BJ (cell line): ENCODE measurements around the gene DYNC1I2. TPM values are rescaled to one million over a fixed set of nuclear protein-coding genes. Genes with fewer than 3 reads are reported as not detected.

Experiments used
- CTCF ChIA-PET: fragments of 350-600 bp; formaldehyde crosslinking; extraction: SDS; loops from one replicate; lab custom pipeline; 2021; ENCODE audit warnings: antibody characterized with exemption, inconsistent platforms; lab: Yijun Ruan, JAX
- POLR2A ChIA-PET: fragments of 300-600 bp; sonication (Branson Sonifier 250); formaldehyde crosslinking; extraction: SDS; loops from one replicate; lab custom pipeline; 2021; ENCODE audit warnings: antibody characterized with exemption; lab: Charles Lee
- DNase-seq: peaks from one replicate; pipeline ENCODE4 v3.0.0-alpha.2; 2011; ENCODE audit warnings: low read depth
- H3K27me3 ChIP-seq: 2 replicates; pipeline ENCODE4 v1.6.0; 2011; ENCODE audit warnings: low read length; ENCODE audit not compliant: control insufficient read depth, insufficient read depth
- H3K36me3 ChIP-seq: 2 replicates; pipeline ENCODE4 v1.5.1; 2011; ENCODE audit warnings: low read length; ENCODE audit not compliant: control insufficient read depth, insufficient read depth
- H3K4me3 ChIP-seq: 2 replicates; pipeline ENCODE4 v1.5.1; 2011; ENCODE audit warnings: low read depth, mild to moderate bottlenecking, control low read depth, low read length
- polyA plus RNA-seq: library from polyadenylated mRNA; depleted of rRNA; stranded (reverse); fragments of >200 nt; gene quantifications from 2 replicates; pipeline ENCODE4 v1.2.3, GENCODE V29; 2011
- TF ChIP-seq, protein P1 (sequence below): IDR thresholded peaks from 2 replicates; pipeline ENCODE4 v1.5.1; 2011; ENCODE audit warnings: low read depth, mild to moderate bottlenecking, control low read depth, inconsistent platforms, low read length, moderate library complexity; ENCODE audit not compliant: insufficient read depth

The DYNC1I2 gene
- polyA plus RNA-seq, 1 experiment, result 96.9 TPM

DNA sequence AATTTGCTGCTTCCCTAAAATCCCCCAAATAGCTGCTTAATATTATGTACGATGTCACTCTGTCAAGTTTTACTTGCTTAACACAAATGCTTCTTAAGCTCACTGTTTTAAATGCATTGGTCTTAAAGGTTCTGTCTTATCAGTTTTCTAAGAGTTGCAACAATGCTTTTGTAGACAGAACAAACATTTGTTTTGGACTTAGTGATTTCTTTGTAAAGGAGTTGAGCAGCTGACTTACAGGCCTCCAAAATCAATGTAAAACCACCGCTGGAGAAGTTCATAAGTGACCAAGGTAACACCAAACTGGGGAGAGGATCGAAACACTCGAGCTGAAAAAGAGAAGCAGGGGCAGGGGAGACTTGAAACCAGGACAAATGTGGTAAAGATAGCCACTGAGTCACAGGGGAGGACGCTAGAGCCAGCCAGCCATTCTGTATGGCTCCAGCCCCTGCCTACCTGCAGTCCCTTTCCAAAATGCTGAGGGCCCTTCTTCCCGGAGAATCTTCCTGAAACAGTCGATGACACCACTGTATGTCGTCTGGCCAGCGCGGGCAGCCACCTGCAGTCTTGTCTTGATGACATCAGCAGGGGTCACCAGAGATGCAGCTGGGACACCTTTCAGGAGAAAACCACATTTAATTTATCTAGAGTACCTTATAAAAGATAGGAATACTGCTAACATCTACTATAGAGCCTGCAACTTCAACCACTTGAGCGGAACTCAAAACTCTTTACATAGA lies 100.2 kb downstream of the DYNC1I2 start:
- TF ChIP-seq, protein P1, sequence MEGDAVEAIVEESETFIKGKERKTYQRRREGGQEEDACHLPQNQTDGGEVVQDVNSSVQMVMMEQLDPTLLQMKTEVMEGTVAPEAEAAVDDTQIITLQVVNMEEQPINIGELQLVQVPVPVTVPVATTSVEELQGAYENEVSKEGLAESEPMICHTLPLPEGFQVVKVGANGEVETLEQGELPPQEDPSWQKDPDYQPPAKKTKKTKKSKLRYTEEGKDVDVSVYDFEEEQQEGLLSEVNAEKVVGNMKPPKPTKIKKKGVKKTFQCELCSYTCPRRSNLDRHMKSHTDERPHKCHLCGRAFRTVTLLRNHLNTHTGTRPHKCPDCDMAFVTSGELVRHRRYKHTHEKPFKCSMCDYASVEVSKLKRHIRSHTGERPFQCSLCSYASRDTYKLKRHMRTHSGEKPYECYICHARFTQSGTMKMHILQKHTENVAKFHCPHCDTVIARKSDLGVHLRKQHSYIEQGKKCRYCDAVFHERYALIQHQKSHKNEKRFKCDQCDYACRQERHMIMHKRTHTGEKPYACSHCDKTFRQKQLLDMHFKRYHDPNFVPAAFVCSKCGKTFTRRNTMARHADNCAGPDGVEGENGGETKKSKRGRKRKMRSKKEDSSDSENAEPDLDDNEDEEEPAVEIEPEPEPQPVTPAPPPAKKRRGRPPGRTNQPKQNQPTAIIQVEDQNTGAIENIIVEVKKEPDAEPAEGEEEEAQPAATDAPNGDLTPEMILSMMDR, result no peak
- ChIA-PET POLR2A (no interaction called here), CTCF (interaction anchor here (0.7 to 1.7 kb wide), 5 partner anchors 34 to 342 kb away, joined by 3 read pairs; no protein-coding TSS in a partner anchor)
- DNase-seq, result no peak
- Histone ChIP-seq H3K27me3 (no peaks in the 10 kb centered on the region), H3K4me3 (no peak overlapping the region), H3K36me3 (peaks cover 4% of the 10 kb centered on the region)

DNA sequence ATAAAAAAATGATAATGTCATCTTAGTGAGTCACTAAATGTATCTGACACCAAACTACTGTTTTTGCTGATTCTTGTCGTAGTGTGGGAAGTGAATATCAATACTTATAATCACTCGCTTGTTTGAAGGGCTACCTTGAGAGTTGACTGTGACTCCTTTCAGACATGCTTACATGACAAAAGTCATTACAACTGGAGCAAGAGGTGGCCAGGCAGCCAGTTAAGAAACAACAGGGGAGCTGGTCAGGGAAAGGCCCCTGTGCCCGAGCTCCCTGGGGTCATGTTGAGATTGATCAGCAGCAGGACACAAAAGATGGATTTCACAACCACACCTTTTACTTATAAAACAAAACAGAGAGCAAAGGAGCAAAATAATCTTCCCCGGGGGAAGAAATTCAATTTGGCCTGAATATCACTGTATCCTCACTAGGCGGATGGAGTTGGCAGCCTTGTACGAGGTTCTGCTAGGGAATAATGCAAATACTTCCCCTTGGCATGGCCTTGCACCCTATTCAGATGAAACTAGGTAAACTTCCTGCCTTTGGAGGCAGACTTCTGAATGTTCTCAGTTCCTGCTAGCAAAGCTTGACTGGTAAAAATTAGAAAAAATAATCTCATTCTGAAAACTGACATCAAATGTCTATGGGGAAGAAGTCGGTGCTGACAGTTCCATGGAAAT lies 101.2 kb downstream of the DYNC1I2 start:
- Histone ChIP-seq H3K4me3 (no peak overlapping the region), H3K27me3 (no peaks in the 10 kb centered on the region), H3K36me3 (peaks cover 4% of the 10 kb centered on the region)
- POLR2A ChIA-PET, result no interaction called here
- no peak for DNase-seq
- CTCF ChIA-PET, result interaction anchor here (0.7 to 1.4 kb wide), 2 partner anchors 325 to 341 kb away, joined by 3 read pairs; no protein-coding TSS in a partner anchor
- TF ChIP-seq, protein P1, result no peak

GRCh38 chr2:171789956-171790355 lies 102.7 kb downstream of the DYNC1I2 start:
- H3K36me3 ChIP-seq, result peaks cover 4% of the 10 kb centered on the region
- TF ChIP-seq, protein P1, result no peak
- no peak overlapping the region for H3K4me3 ChIP-seq
- ChIA-PET CTCF (interaction anchor here (1.9 kb wide), 1 partner anchor 21 kb away, joined by 6 read pairs; no protein-coding TSS in a partner anchor), POLR2A (no interaction called here)
- H3K27me3 ChIP-seq, result no peaks in the 10 kb centered on the region
- DNase-seq, result no peak

DNA sequence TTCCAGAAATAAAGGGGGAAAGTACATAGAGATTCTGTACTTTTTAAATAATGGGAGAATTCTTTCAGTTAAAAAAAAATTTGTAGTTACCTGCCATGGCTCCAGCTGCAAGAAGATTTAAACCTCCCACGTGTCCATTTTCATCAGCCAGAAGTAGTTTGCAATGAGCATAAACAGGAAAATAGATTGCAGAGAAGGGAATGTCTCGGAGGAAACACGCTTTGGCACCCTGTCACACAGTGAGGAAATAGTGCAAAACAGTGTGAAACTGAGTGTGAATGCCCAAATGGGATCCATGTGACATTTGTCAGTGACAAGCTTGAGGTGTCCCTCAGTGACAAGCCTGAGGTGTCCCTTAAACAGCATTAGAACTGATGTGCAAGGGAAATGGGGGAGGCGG lies 104.1 kb downstream of the DYNC1I2 start:
- Histone ChIP-seq H3K4me3 (no peak overlapping the region), H3K36me3 (peaks cover 3% of the 10 kb centered on the region; the same call in 1 of the 2 replicates), H3K27me3 (no peaks in the 10 kb centered on the region)
- TF ChIP-seq, protein P1, result no peak
- DNase-seq, result no peak
- ChIA-PET CTCF (interaction anchor here (1.0 to 1.9 kb wide), 2 partner anchors 20 to 245 kb away, joined by 3 to 6 read pairs; no protein-coding TSS in a partner anchor), POLR2A (no interaction called here)

- no peak for DNase-seq
- H3K27me3 ChIP-seq, result no peaks in the 10 kb centered on the region
- TF ChIP-seq, protein P1, result no peak
- no peak overlapping the region for H3K4me3 ChIP-seq
- peaks cover 3% of the 10 kb centered on the region; the same call in 1 of the 2 replicates for H3K36me3 ChIP-seq
- POLR2A ChIA-PET, result no interaction called here
- CTCF ChIA-PET, result interaction anchor here (1.0 to 1.9 kb wide), 2 partner anchors 19 to 246 kb away, joined by 3 to 6 read pairs; no protein-coding TSS in a partner anchor
These were observed 104.9 kb downstream of the DYNC1I2 start for GRCh38 chr2:171792157-171792556.
